Activated CD4-positive, alpha-beta T cell treated with anti-CD3 and anti-CD28 coated beads, Interleukin-2, amount 50 U/mL, for 4 hours (primary cell): ENCODE measurements around the gene NCDN.
"Not testable (repeated sequence)": the region's sequence is repeated elsewhere in the genome, so short reads cannot be mapped to it uniquely, and the experiment has no call there.

ENCODE experiments used
- DNase-seq, 2 experiments: peaks; one replicate each; pipeline ENCODE4 v3.0.0-alpha.2; 2020

NCDN gene

GRCh38 chr1:35571263-35571662, 13.7 kb downstream of the NCDN start:
- no peak for DNase-seq

DNA sequence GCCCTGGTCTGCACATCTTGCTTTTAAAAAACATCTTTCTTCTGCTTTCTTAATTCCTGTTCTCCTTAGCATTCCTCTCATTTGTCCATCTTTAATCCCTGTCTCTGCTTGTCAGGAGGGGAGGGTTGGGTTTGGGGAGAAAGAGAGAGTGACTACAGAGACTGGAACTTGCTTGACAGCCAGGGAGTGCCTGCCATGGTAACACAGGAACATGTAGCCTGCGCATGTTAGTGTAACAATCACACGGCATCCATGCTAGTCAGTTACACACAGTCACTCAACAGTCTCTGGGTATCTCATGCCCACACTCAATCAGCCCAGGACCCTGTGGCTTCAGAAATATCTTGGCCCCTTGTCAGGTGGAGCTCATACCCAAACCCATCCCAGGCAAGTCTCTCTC, 14.7 kb downstream of the NCDN start:
- no peak for DNase-seq

DNA sequence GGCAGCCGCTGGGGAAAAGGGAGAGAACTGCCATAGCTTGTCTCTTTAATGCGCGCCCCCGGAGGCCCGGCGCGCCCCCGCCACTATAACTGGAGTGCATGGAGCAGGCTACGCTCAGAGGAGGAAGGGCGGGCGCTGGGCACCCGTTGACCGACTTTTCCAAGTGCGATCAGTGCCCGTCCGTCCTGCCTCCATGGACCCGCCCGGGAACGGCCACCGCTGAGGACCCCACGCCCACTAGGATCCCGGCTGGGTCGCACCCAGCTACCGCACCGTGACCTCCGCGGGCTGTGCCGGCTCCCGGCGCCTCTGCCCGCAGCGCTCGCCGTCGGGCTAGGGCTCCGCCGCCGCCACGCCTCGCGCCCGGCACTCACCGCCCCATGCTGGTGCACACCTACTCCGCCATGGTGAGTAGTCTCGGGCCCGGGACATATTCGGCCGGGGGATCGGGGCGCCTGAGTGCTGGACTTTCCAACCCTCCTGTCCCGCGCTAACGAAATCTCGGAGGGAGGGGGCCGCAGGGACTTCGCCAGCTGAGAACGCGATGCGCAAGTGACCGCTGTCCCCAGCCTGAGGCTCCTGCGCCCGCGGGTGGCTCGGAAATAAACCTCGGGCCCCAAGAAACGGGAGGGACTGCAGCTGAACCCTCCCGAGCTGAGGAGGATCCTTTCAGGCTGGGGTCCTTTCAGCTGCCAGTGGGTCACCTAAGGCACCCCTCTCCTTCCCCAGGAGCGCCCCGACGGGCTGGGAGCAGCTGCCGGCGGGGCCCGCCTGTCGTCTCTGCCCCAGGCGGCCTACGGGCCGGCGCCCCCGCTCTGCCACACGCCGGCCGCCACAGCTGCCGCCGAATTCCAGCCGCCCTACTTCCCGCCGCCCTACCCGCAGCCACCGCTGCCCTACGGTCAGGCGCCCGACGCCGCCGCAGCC, 15.9 kb downstream of the NCDN start, which contains the start of gene TFAP2E:
Gene TFAP2E, plus strand, starts transcription at position 117 of the 927 bp plus-strand sequence. Its CDS starts 264 bp downstream, at position 381.
- DNase-seq, result no peak

GRCh38 chr1:35574125-35574654, 16.6 kb downstream of the NCDN start:
- no peak for DNase-seq

DNA sequence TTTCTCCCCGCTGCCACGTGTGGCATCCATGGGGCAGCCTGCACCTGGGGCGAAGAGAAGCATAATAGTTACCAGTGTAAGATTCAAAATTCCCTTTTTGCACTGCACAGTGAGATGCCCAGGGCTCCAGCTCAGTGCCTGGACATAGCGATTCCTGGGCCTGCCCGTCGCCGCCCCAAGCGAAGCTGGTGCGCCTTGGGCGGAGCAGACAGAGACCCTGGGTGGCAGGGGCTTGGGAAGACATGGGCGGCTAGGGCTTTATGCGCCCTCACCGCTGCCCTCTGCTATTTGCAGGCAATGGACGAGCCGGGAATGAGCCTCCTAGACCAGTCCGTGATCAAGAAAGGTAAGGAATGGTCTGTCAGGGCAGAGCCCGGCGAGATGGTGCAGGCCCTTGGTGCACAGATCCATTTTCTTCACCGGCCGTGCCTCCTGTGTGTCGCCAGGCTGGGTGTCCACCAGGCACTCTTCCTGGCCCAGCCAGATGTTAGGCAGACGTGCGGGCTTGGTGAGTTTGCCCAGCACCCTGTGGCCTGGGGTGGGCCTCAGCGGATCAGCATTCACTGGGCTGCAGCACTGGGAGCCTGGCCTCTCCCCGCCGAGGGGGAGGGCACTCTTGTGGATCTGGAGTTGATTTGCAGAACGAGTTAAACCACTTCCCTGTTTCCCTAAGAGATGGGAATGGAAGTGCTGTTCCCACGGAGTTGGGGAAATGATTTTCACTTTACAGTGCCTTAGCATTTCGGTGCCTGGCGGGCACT, 17.2 kb downstream of the NCDN start:
- DNase-seq, result no peak

DNA sequence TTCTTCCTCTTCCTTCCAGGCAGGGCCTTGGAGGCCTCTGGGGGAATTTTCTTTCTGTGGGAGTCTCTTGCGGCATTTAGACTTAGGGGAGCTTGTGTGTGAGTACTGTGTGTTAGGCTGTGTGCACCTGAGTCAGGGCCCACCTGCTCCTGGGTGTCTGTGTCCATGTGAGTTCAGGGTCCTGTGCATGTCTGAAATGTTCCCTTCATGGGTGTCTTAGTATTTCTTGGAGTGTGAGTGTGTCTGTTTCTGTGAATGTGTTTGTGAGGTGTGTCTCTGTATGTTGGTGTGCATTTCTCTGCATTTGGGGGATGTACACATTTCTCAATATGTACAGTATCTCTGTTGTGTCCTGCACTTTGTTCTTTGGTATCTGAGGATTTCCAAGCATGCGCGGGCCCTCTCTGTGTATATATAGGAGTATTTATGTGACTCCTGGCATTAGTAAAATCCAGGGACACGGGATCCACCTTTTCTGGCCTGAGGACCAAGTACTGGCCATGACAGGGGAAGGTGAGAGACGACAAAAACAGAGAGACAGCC, 17.9 kb downstream of the NCDN start:
- DNase-seq, result no peak

- no peak for DNase-seq
Observed at GRCh38 chr1:35576061-35576765, 18.6 kb downstream of the NCDN start.

DNA sequence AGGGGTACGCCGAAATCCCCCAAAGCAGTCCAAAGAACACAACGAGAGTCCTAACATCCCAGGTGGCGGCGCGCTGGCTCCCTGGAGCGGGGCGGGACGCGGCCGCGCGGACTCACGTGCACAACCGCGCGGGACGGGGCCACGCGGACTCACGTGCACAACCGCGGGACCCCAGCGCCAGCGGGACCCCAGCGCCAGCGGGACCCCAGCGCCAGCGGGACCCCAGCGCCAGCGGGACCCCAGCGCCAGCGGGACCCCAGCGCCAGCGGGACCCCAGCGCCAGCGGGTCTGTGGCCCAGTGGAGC, 19.1 kb downstream of the NCDN start:
- not testable (repeated sequence) for DNase-seq

GRCh38 chr1:35577071-35577998, 19.7 kb downstream of the NCDN start:
- DNase-seq, result peak; percentile 30 to 36

DNA sequence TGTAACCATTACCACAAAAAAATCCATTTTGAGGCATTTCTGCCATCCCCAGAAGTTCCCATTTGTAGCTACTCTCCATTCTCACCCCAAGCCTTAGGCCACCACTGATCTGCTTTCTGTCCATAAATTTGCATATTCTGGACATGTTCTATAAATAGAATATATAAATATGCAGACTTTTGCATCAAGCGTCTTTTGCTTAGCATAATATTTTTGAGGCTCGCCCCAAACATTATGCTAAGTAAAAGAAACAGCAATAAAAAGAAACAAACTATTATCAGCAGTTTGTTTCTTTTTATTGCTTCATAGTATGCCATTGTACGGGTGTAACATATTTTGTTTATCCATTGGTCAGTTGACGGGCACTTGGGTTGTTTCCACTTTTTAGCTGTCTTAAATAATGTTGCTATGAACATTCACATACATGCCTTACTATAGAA, 23.4 kb downstream of the NCDN start:
- no peak for DNase-seq

GRCh38 chr1:35581621-35582020, 24.0 kb downstream of the NCDN start:
- DNase-seq, result not testable (repeated sequence)

DNA sequence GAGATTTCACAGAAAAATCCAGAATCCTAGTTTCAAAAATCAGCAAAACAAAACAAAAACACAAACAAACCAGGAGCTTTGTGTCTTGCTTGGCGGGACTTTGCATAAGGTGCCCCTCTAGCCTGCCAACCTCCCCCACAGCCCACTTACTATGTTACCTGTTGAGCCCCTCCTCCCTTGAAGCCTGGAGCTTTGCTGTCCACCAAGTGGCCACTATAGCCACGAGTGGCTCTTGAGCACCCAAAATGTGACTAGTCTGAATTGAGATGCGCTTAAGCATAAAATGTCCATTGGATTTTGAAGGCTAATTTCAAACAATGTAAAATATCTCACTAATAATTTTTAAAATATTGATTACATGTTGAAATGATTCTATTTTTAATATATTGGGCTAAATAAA, 27.7 kb downstream of the NCDN start:
- DNase-seq, result no peak

GRCh38 chr1:35585805-35586204, 28.2 kb downstream of the NCDN start:
- DNase-seq, result not testable (repeated sequence)

- DNase-seq, result no peak
Observed at GRCh38 chr1:35586808-35587207, 29.2 kb downstream of the NCDN start.

DNA sequence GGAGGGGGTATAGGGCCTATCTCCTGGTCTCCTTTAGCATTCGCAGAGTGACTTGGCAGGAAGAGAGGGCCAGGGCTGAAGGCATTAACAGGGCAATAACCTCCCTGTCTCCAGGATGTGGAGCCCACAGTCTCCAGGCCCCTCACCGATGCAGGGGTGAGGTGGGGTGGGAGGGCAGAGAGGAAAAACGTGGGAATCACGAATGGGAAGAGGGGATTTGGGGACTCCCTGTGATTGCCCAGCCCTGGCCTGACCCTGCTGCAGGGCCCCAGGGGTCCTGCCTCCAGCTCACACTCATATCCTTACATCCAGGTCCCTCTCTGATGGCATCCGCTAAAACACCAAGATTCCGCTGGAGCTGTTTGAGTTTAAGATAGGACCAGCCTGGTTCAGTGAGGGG, 30.1 kb downstream of the NCDN start:
- no peak for DNase-seq

GRCh38 chr1:35588197-35588910, 30.8 kb downstream of the NCDN start:
- no peak for DNase-seq

DNA sequence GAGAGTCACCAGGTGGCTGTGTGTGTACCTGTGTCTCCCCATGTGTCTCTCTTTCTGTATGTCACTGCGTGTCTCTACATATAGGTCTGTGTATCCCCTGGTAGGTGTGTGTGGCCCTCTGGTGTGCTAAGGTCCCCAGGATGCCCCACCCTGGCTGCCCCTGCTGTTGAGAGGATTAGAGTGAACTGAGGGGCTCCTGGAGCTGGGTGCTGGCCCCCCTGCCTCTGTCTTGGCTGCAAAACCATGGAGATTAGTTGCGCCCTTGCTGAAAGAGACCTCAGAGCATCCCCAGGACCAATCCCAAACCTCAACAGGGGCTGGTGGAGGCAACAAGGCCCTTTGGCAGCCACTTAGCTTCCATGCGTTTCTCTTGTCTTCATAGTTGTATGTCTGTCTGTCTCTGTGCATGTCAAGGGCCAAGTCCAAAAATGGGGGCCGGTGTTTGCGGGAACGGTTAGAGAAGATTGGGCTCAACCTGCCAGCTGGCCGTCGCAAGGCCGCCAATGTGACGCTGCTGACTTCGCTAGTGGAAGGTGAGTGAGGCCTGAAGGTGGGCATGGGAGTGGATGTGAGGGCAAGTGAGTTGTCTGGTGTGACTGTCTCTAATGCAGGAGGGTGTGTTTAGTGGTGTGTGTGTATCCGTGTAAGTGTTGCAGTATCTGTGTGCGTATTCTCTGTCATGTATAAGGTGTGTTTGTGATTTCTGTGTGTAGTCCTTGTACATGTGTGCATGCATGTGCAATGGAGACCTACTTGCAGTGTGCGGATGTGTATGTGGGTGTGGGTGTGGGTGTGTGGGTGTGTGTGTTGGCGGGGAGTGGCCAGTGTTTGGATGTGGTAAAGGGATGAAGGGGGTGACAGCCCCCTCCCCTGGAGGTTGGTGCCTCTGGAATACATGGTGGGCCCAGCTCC, 32.2 kb downstream of the NCDN start:
- DNase-seq, result no peak

DNA sequence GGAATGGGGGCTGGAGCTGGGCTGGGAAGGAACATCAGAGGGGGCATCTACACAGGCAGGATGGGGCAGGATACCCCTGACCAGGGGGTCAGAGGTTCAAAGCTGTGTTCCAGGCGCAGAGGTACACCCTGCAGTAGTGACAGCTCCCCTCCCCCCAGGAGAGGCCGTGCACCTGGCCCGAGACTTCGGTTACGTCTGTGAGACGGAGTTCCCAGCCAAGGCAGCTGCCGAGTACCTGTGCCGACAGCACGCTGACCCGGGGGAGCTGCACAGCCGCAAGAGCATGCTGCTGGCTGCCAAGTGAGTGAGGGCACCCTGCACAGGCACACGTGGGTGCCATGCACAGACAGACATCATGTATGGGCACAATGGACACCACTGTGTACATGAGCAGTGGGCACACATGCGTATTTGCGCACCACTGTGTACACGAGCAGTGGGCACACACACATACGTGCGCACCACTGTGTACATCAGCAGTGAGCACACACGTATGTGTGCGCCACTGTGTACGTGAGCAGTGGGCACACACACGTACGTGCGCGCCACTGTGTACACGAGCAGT, 33.0 kb downstream of the NCDN start:
- no peak for DNase-seq

DNA sequence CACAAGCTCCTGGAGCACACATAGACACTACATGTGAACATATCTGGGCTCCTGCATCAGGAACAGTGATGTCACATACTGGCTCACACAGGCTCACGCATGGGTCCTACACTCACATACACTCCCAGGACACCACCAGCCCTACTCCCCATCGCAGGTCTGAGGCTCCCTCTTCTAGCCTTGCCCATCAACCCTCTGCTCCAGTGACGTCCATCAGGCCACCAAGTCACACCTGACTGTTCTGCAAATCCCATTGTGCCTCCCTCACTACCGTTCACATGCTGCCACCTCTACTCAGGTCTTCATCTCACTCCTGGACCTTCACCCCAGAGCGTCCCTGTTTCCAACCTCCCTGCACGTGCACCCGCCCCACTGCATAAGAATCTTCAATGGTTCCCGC, 33.6 kb downstream of the NCDN start:
- no peak for DNase-seq
